HCT116 (cell line): ENCODE measurements around the gene PLXNC1. TPM values are rescaled to one million over a fixed set of nuclear protein-coding genes. Genes with fewer than 3 reads are reported as not detected.

Experiments used
- ATAC-seq: fragments of 200-7000 bp; cut with Tn5 transposase; 2 replicates; pipeline ENCODE4 v1.9.1; 2020; ENCODE audit warnings: mild to moderate bottlenecking, moderate library complexity
- BruUV-seq: library from RNA; stranded (reverse); fragments of 400-500 nt; replicated peaks from 2 replicates; lab custom pipeline; 2021; lab: Mats Ljungman, UMichigan
- CTCF ChIA-PET: fragments of 300-600 bp; sonication (Branson Sonifier 250); formaldehyde crosslinking; loops from one replicate; lab custom pipeline; 2021; ENCODE audit warnings: antibody characterized with exemption; lab: Charles Lee
- POLR2A ChIA-PET: fragments of 300-600, 350-600 bp; sonication (Branson Sonifier 250); formaldehyde crosslinking; loops from one replicate; lab custom pipeline; 2021; ENCODE audit warnings: antibody characterized with exemption; lab: Charles Lee
- RAD21 ChIA-PET, 2 experiments: fragments of 300-600 bp; sonication (Branson Sonifier 250); formaldehyde crosslinking; loops; one replicate each; lab custom pipeline; 2023; ENCODE audit warnings: low total read pairs in 2 of 2; ENCODE audit not compliant: uncharacterized antibody in 2 of 2, unreplicated experiment in 2 of 2, low non-redundant PET in 1 of 2; lab: Charles Lee
- DNase-seq: peaks from one replicate; pipeline ENCODE4 v3.0.0-alpha.2; 2010; ENCODE audit warnings: low read depth, low spot score
- H2AFZ ChIP-seq: fragments of 200-600 bp; shearing (Covaris generic), sonication (generic); 2 replicates; pipeline ENCODE4 v1.6.1; 2017; ENCODE audit warnings: low read depth, mixed run types, mixed read lengths, antibody characterized with exemption, low read length; ENCODE audit not compliant: poor library complexity, severe bottlenecking
- H3K27ac ChIP-seq: 2 replicates; pipeline ENCODE4 v1.5.1; 2012; ENCODE audit warnings: low read depth, low read length
- H3K27me3 ChIP-seq: fragments of 200-600 bp; sonication (generic); 2 replicates; pipeline ENCODE4 v1.6.1; 2016; ENCODE audit warnings: mixed run types, low read length, mixed read lengths; ENCODE audit not compliant: insufficient read depth
- H3K36me3 ChIP-seq, 2 experiments: fragments of 200-500 bp in 1 of 2; fragments of 200-600 bp in 1 of 2; sonication (Bioruptor generic) in 1 of 2; sonication (generic) in 1 of 2; 2 replicates each; pipeline versions ENCODE4 v1.5.1 to v1.6.1; 2014 to 2016; ENCODE audit warnings: low read length in 2 of 2, inconsistent platforms in 1 of 2, mixed read lengths in 1 of 2, mixed run types in 1 of 2; ENCODE audit not compliant: insufficient read depth in 2 of 2, control insufficient read depth in 1 of 2
- H3K4me1 ChIP-seq, 2 experiments: fragments of 200-600 bp in 1 of 2; sonication (generic) in 1 of 2; 2 replicates each; pipeline versions ENCODE4 v1.5.1 to v1.6.1; 2012 to 2017; ENCODE audit warnings: low read length in 2 of 2, inconsistent platforms in 1 of 2, mild to moderate bottlenecking in 1 of 2, mixed read lengths in 1 of 2, mixed run types in 1 of 2, moderate library complexity in 1 of 2; ENCODE audit not compliant: insufficient read depth in 2 of 2, control insufficient read depth in 1 of 2
- H3K4me2 ChIP-seq: fragments of 200-600 bp; sonication (generic); 2 replicates; pipeline ENCODE4 v1.6.1; 2017; ENCODE audit warnings: mixed run types, low read length, mixed read lengths
- H3K4me3 ChIP-seq, 2 experiments: fragments of 200-600 bp in 1 of 2; sonication (generic) in 1 of 2; replicated peaks in 1 of 2; 2 replicates each; pipeline ENCODE4 v1.5.1; 2011 to 2016; ENCODE audit warnings: low read length in 2 of 2, control low read depth in 1 of 2, low read depth in 1 of 2, mild to moderate bottlenecking in 1 of 2, mixed read lengths in 1 of 2, mixed run types in 1 of 2
- H3K79me2 ChIP-seq: fragments of 200-600 bp; sonication (generic); 2 replicates; pipeline ENCODE4 v1.6.1; 2017; ENCODE audit warnings: mild to moderate bottlenecking, mixed run types, low read length, moderate library complexity, mixed read lengths; ENCODE audit not compliant: insufficient read depth
- H3K9ac ChIP-seq: fragments of 200-600 bp; sonication (generic); 2 replicates; pipeline ENCODE4 v1.6.1; 2016; ENCODE audit warnings: low read length, mixed read lengths
- H3K9me2 ChIP-seq: fragments of 200-600 bp; sonication (generic), shearing (Covaris generic); 2 replicates; pipeline ENCODE4 v1.6.1; 2017; ENCODE audit warnings: mixed run types, mild to moderate bottlenecking, moderate library complexity; ENCODE audit not compliant: insufficient read depth
- H3K9me3 ChIP-seq, 2 experiments: fragments of 200-500 bp in 1 of 2; fragments of 200-600 bp in 1 of 2; sonication (Bioruptor generic) in 1 of 2; sonication (generic) in 1 of 2; 2 replicates each; pipeline ENCODE4 v1.6.1; 2014 to 2017; ENCODE audit warnings: low read length in 2 of 2, mixed read lengths in 2 of 2, inconsistent platforms in 1 of 2, low read depth in 1 of 2, mild to moderate bottlenecking in 1 of 2, mixed run types in 1 of 2, moderate library complexity in 1 of 2; ENCODE audit not compliant: control insufficient read depth in 1 of 2, insufficient read depth in 1 of 2
- H4K20me1 ChIP-seq: fragments of 200-600 bp; sonication (generic), shearing (Covaris generic); 2 replicates; pipeline ENCODE4 v1.6.1; 2017; ENCODE audit warnings: mixed run types, mild to moderate bottlenecking, moderate library complexity; ENCODE audit not compliant: insufficient read depth
- CBX3 ChIP-seq: IDR thresholded peaks from 2 replicates; pipeline ENCODE4 v1.6.1; 2012; ENCODE audit warnings: low read depth
- ELF1 ChIP-seq: IDR thresholded peaks from 2 replicates; pipeline ENCODE4 v1.6.1; 2012; ENCODE audit warnings: low read depth, borderline replicate concordance
- EZH2 ChIP-seq: fragments of 200-600 bp; sonication (generic); IDR thresholded peaks from 2 replicates; pipeline ENCODE4 v1.6.1; 2017; ENCODE audit warnings: antibody characterized with exemption, mixed run types
- EZH2phosphoT487 ChIP-seq: fragments of 200-600 bp; IDR thresholded peaks from 2 replicates; pipeline ENCODE4 v1.6.1; 2018; ENCODE audit warnings: antibody characterized with exemption, borderline replicate concordance
- ZFX ChIP-seq: fragments of 450-650 bp; IDR thresholded peaks from 2 replicates; pipeline ENCODE4 v1.6.1; 2017
- intact Hi-C: fragments of 100-400 bp; cut with micrococcal nuclease; formaldehyde crosslinking; loops from 2 replicates; pipeline ENCODE4 v1.10.0; 2022
- total RNA-seq: library from RNA; stranded (reverse); gene quantifications from one replicate; pipeline ENCODE4 v1.2.1, GENCODE V29; 2021; ENCODE audit not compliant: unreplicated experiment

PLXNC1 gene
- total RNA-seq, 1 experiment from 2014 or later, result 0.25 TPM

- ChIA-PET RAD21 (no interaction called here), CTCF (no interaction called here), POLR2A (no interaction called here)
- Histone ChIP-seq H3K9me3 (no peaks in the 10 kb centered on the region), H3K4me2 (no peak overlapping the region), H3K9me2 (no peaks in the 10 kb centered on the region), H3K27ac (no peak overlapping the region), H3K36me3 (no peaks in the 10 kb centered on the region), H4K20me1 (no peaks in the 10 kb centered on the region), H3K27me3 (no peaks in the 10 kb centered on the region), H3K9ac (no peak overlapping the region), H3K79me2 (no peaks in the 10 kb centered on the region), H3K4me1 (0 out of 4 replicates have a peak, but pooled peaks cover 0 to 1% of the 10 kb centered on the region in 2 experiments), H2AFZ (no peak overlapping the region), H3K4me3 (no peak overlapping the region)
- intact Hi-C loops, result no loop called here
- BruUV-seq, result no TSS peak
- no peak for DNase-seq
- ATAC-seq, result no peak
- TF ChIP-seq ELF1 (no peak), EZH2 (no peak), ZFX (no peak)
These were observed 34.2 kb upstream of the PLXNC1 start for GRCh38 chr12:94114166-94114565.

- Histone ChIP-seq H3K9ac (no peak overlapping the region), H2AFZ (no peak overlapping the region), H3K36me3 (no peaks in the 10 kb centered on the region), H4K20me1 (no peaks in the 10 kb centered on the region), H3K9me3 (no peaks in the 10 kb centered on the region), H3K27me3 (no peaks in the 10 kb centered on the region), H3K4me3 (no peak overlapping the region), H3K4me1 (no peaks in the 10 kb centered on the region), H3K9me2 (no peaks in the 10 kb centered on the region), H3K4me2 (no peak overlapping the region), H3K27ac (no peak overlapping the region), H3K79me2 (no peaks in the 10 kb centered on the region)
- ChIA-PET POLR2A (no interaction called here), CTCF (no interaction called here), RAD21 (no interaction called here)
- no peak for DNase-seq
- TF ChIP-seq EZH2phosphoT487 (no peak), CBX3 (no peak)
- intact Hi-C loops, result no loop called here
- no peak for ATAC-seq
- BruUV-seq, result no TSS peak
These were observed 32.2 kb upstream of the PLXNC1 start for GRCh38 chr12:94116191-94116590.
